HG02852 (cell line): ENCODE data around the gene GANAB.
"Not testable (repeated sequence)": the region's sequence is repeated elsewhere in the genome, so short reads cannot be mapped to it uniquely, and the experiment has no call there.

ENCODE experiments used
- ATAC-seq: cut with Tn5 transposase; IDR thresholded peaks from one replicate; pipeline ENCODE4 v1.9.1; 2021; ENCODE audit warnings: mild to moderate bottlenecking, moderate library complexity; ENCODE audit not compliant: unreplicated experiment

Gene GANAB

GRCh38 chr11:62603072-62603408 is 43.4 kb downstream of the GANAB start:
- no peak for ATAC-seq

GRCh38 chr11:62602141-62603071 is 44.0 kb downstream of the GANAB start:
- ATAC-seq = no peak

GRCh38 chr11:62601372-62602140 is 44.9 kb downstream of the GANAB start, which contains the start of gene MTA2:
TSS of gene MTA2 (minus strand) at chr11:62601865. CDS start at chr11:62601450, 415 bp downstream.
- peak; percentile 68 for ATAC-seq

- ATAC-seq = no peak
Observed at GRCh38 chr11:62601122-62601371, 45.4 kb downstream of the GANAB start.

GRCh38 chr11:62600367-62601121 is 45.9 kb downstream of the GANAB start:
- ATAC-seq = no peak

- no peak for ATAC-seq
Observed at GRCh38 chr11:62599901-62600300, 46.5 kb downstream of the GANAB start.

GRCh38 chr11:62599069-62599696 is 47.2 kb downstream of the GANAB start:
- ATAC-seq = peak; percentile 48

GRCh38 chr11:62595124-62595523 is 51.3 kb downstream of the GANAB start:
- ATAC-seq = no peak

- ATAC-seq = no peak
Observed at GRCh38 chr11:62593434-62594044, 52.9 kb downstream of the GANAB start.

- ATAC-seq = no peak
Observed at GRCh38 chr11:62592989-62593421, 53.4 kb downstream of the GANAB start.

GRCh38 chr11:62592146-62592815 is 54.1 kb downstream of the GANAB start:
- ATAC-seq = no peak

- peak; percentile 85 for ATAC-seq
Observed at GRCh38 chr11:62591448-62592145, 54.8 kb downstream of the GANAB start, which contains the start of gene TUT1. TSS of gene TUT1 (minus strand) at chr11:62591523. CDS start at chr11:62591485, 38 bp downstream.

GRCh38 chr11:62588966-62589637 is 57.3 kb downstream of the GANAB start:
- no peak for ATAC-seq

GRCh38 chr11:62585356-62585755 is 61.1 kb downstream of the GANAB start:
- not testable (repeated sequence) for ATAC-seq

- not testable (repeated sequence) for ATAC-seq
Observed at GRCh38 chr11:62581735-62582134, 64.7 kb downstream of the GANAB start.

GRCh38 chr11:62580959-62581715 is 65.3 kb downstream of the GANAB start:
- no peak for ATAC-seq

GRCh38 chr11:62579252-62579651 is 67.2 kb downstream of the GANAB start:
- ATAC-seq = no peak

- ATAC-seq = no peak
Observed at GRCh38 chr11:62578541-62578940, 67.9 kb downstream of the GANAB start.
